GM18502 (cell line): ENCODE data around the gene PTPRF.
"Not testable (repeated sequence)": the region's sequence is repeated elsewhere in the genome, so short reads cannot be mapped to it uniquely, and the experiment has no call there.

Source experiments
- ATAC-seq: cut with Tn5 transposase; IDR thresholded peaks from one replicate; pipeline ENCODE4 v1.9.1; 2021; ENCODE audit warnings: mild to moderate bottlenecking; ENCODE audit not compliant: unreplicated experiment, poor library complexity

Gene PTPRF

DNA sequence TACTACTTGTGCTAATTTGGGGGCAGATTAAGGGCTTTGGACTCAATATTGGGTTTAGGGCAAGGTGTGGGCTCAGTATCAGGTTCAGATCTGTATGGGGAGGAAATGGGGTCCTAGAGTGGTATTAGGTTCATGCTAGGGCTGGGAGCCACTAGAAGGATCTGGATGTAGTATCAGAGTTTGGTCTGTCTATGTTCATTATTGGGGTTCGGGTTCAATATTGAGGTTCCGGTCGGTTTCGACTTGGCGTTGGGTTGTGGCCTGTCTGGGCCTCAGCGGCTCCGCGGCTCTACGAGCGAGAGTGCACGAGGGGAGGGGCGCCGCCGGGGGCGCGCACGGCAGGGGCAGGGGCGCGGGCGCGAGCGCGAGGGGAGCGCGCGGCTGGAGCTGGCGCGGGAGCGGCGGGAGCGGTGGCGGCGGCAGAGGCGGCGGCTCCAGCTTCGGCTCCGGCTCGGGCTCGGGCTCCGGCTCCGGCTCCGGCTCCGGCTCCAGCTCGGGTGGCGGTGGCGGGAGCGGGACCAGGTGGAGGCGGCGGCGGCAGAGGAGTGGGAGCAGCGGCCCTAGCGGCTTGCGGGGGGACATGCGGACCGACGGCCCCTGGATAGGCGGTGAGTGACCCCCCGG, at the start of gene PTPRF:
Gene PTPRF, plus strand, starts transcription at position 401 of the 624 bp plus-strand sequence. CDS start 14,193 bp downstream, outside the sequence.
- no peak for ATAC-seq

DNA sequence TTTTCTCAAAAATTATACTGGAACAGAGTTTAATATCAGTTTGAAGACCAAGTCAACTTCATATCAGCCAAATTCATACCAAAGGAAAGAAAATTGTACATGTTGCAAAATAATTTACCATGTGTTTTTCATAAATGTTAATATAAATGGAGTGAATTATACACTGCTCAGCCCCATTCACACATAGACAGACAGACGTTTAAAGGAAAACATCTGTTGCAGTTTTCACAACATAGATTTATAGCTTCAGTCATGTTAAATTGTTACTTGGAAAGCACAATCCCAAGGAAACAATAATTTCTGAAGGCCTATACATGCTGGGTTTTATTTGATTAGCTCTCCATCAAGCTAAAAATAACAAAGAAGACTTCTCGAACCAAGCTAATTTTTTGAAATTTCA, 49.2 kb upstream of the PTPRF start:
- no peak for ATAC-seq

DNA sequence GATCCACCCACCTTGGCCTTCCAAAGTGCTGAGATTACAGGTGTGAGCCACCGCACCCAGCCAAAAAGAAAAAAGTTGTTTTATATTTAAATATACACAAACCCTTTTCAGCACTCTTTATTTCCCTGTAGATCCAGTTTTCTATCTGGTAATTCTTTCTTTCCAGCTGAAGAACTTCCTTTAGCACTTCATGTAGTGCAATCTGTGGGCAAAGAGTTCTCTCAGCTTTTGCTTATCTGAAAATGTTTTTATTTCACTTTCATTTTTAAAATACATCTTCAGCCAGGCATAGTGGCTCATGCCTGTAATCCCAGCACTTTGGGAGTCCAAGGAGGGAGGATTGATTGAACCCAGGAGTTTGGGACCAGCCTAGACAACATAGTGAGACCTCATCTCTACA, 48.5 kb upstream of the PTPRF start:
- no peak for ATAC-seq

DNA sequence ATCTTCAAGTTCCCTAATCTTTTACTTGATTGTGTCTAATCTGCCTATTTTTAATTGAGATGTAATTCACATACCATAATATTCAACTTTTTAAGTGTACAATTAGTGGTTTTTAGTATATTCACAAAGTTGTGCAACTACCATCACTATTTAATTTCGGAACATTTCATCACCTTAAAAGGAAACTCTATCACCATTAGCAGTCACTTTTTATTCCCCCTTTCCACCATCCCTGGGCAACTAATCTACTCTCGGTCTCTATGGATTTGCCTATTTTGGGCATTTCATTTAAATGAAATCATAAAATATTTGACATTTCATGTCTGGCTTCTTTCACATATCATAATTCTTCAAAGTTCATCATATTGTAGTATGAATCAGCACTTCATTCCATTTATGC, 46.3 kb upstream of the PTPRF start:
- no peak for ATAC-seq

DNA sequence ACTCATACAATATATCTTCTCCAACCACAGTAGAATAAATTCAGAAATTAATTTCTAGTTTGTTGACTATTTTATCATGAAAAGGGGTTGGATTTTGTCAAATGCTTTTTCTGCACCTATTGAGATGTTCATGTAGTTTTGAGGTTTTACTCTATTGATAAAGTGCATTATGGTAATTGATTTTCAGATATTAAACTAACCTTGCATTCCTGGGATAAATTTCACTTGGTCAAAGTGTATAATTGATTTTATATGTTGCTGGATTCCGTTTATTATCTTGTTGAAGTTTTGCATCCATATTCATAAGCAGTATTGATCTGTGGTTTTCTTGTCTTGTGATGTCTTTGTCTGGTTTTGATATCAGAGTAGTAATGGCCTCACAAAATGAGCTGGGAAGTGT, 42.5 kb upstream of the PTPRF start:
- ATAC-seq, result no peak

DNA sequence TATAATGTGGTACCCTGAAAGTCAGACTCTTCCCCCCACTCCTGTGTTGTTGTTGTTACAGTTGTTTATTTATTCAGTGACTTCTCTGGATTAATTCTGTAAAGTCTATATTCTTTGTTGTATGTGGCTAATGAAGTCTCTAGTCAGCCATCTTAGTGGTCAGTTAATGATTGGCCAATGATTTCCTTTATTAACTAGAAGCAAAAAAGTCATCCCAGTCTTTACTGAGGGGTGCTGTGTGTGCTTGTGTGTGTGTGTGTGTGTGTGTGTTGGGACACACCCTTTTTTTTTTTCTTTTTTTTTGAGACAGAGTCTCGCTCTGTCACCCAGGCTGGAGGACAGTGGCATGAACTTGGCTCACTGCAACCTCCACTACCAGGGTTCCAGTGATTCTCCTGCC, 39.6 kb upstream of the PTPRF start:
- no peak for ATAC-seq

DNA sequence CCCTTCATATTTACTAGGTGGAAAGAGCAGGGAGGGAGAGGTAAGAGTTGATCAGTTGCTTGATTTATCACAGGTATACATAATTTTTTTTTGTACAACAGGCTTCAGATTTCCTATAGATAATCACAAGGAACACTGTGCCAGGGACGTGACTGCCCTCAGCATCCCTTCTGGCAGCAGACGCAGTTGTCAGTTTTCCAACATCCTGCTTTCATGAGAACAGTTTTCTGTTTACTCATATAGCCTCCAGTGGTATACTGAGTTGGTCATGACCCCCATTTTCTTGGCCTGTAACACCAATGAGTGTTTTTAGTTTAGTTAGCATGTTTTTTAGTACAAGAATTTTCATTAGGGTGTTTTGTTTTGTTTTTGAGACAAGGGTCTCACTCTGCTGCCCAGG, 37.9 kb upstream of the PTPRF start:
- no peak for ATAC-seq

DNA sequence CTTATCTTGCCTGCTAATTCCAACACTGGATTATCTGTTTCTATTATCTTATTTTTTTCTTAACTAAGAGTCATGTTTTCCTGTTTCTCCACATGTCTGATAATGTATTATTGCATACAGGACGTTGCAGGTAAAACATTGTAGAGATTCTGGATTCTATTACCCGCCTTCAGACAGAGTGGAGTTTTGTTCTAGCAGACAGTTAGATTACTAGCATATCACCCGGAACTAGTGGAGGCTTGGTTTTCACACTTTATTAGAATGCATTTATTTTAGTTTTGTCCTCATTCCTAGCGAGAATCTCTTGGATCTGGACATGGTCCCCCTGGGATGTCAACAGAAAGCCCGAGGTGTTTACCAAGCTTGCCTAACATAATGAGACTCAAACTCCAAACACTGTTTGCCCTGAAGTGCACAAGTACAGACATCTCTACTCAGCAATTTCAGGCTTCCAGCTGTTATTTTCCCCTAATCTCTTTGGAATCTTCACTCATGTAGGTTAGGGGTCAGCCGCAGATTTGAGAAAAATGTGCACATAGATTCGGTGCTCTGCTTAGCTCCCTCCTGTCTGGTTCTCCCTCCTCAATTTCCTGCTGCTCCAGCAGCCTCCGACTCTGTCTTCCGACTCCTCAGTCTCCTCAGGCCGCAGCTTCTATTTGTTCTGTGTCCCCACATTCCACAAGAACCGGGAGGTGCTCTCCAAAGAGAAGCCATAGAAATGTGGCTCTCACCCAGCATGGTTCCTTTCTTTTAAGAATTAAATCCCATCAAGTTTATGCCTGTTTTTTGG, 36.8 kb upstream of the PTPRF start:
- no peak for ATAC-seq

DNA sequence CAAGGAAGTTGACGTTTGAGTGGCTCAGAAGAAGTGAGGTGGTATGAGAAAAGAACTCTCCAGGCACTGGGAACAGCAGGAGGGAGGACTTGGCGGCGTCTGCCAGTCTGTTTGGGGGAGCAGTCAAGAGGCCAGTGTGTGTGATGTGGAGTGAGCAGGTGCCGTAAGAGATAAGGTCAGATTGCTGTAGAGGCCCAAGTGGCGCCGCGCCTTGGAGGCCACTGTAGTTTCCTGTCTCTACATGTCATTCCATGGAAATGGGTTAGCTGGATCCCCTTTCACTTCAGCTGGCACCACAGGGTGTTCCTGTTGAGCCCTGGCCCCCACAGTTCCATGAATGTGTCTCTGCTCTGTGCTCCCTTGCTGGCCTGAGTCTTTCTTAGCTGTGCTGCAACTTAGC, 35.5 kb upstream of the PTPRF start:
- ATAC-seq, result no peak

DNA sequence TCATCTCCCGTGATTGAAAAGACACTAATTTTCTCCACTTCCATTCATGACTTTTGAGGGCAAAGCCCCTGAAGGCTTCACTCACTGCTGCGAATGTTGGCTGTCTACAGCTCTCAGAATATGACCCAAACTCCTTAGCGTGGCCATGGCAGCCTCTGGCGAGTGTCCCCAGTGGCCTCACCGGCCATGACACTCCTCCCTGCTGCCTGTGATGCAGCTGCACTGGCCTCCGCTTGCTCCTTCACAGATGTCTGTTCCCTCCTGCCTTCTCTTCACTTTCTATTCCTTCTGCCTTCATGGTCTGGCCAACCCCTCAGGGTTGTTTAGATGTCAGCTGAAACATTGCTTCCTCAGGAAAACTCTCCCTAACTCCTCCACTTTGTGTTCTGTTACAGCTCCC, 30.8 kb upstream of the PTPRF start:
- ATAC-seq, result no peak

DNA sequence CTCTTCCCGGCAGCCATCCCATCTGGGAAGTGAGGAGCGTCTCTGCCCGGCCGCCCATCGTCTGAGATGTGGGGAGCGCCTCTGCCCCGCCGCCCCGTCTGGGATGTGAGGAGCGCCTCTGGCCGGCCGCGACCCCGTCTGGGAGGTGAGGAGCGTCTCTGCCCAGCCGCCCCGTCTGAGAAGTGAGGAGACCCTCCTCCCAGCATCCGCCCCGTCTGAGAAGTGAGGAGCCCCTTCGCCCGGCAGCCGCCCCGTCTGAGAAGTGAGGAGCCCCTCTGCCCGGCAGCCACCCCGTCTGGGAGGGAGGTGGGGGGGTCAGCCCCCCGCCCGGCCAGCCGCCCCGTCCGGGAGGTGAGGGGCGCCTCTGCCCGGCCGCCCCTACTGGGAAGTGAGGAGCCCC, 28.9 kb upstream of the PTPRF start:
- not testable (repeated sequence) for ATAC-seq

DNA sequence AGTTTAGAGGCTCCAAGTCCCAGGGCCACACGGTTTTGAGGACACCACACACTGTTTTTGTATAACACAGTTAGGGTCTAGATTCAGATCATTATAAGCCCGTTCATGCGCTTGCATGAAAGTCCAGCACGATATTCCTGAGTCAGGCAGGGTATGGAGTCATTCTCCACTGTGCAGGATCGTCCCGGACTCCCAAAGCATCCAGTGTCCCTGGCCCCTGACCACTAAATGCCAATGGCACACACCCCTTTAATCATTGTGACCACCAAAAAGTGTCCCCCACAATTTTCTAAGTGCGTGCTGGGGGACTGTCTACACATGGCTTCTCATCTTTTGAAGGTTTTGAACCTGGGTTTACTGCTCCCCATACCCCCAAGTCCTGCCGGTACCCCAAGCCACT, 27.1 kb upstream of the PTPRF start:
- no peak for ATAC-seq

DNA sequence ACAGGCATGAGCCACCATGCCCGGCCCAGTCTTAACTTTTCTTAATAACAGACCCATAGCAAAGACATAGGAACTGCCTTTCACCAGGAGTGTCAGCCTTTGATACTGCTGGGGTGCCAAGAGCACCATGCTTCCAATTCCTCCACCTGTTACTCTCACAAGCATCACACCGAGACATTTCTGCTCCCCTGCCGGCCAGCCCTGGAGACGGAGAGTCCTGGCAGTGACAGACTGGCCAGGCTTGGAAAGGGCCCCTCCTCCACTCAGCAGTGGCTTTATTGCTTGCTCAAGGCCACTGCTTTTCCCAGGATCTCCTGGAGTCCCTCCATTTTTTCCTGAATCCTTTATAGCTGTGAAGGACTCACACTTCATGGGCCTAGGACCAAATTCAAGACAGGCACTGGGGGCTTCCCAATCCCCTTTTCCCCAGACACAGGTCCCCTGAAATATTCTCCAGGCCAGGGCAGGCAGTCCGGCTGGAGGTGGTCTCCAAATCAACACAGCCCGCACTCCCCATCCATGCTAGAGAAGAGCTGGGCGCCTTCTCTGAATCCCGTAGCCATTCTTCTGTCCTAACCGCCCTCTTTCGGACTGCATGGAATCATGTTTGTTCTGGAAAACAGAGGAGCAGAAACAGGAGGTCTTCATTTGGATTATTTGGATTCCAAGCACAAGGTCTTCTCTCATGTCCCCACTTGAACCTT, 25.5 kb upstream of the PTPRF start:
- ATAC-seq, result no peak

DNA sequence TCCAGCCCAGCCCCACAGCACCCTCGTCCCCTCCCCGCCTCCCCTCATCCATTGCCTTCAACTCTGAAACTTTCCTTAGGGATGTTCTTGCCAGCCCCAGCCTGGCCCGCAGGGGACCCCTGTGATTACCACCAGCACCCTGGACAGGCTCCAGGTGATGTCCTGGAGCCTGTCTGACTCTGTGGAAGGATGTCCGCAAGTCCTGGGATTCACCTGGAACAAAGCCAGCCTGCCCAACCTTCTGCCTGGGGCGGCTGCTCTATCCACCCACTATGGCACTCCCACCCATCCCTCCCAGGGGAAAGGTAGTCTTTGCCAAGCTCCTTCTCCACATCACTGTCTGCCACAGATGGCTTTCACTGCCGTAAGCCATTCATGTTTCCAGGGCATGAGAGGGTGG, 24.4 kb upstream of the PTPRF start:
- ATAC-seq, result no peak

DNA sequence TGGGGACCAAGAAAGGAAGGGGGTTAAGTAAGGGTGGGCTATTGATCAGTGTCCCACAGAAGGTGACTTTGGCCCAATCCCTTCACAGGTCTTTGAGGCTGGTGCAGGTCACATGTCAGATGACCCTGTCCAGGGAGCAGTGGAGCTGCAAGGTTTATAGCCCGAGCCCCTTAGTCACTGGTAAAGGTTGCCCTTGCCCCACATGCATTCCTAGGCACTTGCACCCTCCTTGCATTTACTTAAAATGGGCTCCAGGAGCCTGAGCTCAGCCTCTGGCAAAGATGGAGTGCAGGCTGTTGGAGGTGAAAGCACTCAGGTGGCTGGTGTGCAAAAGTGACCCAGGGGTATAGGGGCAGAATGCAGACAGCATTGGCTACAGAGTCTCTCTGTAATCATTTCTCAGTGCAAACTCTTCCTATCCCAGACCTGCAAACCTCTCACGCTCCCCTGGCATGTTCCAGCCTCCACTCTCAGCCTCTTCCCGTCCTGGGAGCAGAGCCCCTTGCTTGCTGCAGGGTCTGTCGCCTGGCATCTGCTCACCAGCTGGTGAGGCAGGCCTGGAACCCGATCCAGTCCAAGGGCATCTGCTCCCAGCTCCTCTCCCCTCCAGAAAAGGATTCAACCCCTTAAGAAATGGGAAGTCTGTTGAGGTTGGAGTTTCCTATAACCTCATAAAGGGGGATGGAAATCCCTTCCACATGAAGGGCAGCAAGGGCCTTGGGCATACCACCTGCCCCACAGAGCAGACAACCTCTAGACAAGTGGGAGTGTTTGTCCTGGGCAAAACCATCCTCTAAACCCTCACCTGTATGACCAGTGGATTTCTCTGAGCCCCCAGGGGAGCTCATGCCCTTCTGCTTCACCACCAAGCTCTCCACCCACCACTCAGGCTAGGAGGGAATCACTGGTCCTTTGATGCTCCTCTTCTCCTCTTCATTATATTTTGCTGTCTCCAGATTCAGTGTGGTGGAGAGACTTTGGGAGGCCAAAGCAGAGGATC, 23.1 kb upstream of the PTPRF start:
- no peak for ATAC-seq

DNA sequence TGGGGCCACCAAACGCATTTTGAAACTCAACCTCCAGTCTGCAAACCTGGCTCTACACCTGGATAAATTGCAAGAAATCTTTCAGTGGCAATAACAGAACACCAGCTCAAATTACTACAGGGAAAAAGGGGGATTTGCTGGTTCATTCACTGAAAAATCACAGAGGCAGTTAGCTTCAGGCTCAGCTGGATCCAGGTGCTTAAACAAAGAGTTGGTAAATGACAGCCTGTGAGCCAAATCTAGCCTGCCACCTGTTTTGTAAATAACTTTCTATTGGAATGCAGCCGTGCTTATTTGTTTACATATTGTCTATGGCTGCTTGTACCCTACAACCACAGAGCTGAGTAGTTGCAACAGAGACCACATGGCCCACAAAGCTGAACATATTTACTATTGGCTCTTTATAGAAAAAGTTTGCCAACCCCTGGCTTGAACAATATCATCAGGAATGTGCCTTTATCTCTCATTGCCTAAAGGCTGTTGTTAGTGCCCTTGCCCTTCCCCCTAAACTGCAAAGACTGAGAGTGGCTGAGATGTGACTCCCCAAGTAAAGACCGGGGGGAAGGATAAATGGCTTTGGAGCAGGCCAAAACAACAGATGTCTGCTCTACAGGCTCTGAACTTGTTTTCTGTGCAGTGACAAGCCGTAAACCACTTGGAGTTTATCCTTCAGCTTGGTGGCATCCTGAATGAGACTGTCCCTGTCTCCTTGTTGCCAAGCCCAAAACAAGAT, 21.5 kb upstream of the PTPRF start:
- ATAC-seq, result no peak

DNA sequence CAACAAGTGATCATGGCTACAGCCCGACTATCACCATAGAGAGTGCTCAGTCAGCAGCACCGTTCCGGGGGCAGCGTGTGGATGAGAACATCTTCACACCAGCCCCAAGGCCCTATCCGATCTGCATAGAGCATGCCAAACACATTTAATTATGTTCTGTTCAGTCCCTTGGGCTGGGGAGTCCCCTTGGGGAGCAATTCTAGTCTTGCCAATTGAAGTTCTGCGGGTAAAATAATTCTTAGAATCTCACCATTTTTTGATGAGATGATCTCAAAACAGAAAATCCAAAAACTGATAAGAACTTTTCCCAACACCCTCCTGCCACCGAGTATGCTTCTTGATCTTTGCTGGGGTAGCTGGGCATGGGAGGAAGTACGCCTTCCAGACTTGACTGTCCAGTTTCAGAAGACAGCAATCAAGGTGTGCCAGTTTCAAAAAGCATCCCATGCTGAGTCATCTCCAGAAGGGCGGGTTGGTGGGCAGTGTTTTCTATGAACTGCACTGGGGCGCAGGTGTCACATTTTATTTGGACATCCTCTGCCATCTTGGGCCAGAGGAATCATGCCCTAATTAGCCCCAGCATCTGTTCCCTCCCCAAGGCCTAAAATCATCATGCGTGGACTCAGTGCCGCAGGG, 20.8 kb upstream of the PTPRF start:
- peak; percentile 64 for ATAC-seq

DNA sequence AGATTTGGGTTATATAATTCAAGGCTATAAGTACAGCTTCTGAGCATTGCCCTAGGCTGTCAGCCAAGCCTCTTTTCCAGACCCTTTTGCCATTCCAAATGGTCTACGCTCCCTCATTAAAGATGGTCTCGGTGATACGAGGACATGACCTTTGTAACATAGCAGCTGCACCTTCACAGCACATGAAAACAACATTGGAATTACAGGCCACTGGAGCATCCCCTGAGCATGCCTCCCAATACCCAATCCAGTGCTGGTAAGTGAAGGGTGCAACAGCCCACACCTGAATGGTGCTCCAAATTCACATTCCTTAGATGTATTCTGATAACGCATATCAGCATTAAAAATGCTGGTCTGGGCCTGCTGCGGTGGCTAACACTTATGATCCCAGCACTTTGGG, 20.1 kb upstream of the PTPRF start:
- no peak for ATAC-seq

DNA sequence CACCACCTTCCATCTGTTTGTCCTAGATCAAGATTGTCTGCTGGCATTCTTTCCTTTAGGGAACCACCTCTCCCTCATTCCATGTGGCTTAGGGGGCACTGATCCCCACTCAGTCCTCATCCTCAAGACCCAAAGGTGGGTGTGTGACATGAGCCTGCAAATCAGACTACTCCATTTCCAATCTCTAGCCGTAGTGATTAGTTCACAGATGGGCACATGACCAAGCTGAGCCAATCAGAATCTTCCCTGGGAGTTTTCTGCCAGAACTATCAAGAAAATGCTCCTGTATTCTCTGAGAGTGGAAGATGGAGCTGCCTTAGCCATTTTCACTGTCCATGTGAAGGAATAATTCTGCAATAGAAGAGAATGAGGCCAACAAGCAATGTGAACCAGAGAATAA, 19.3 kb upstream of the PTPRF start:
- no peak for ATAC-seq
